Ascending aorta (tissue), 2 donors: ENCODE data around the gene RCOR3. TPM values are rescaled to one million over a fixed set of nuclear protein-coding genes. Genes with fewer than 3 reads are reported as not detected.

Source experiments
- DNase-seq, 2 donors: peaks; one replicate each; pipeline ENCODE4 v3.0.0-alpha.2; 2019; ENCODE audit warnings: low spot score in 2 of 2
- H3K27ac ChIP-seq, 2 donors: fragments of 200-600 bp; sonication (generic); one replicate each; pipeline ENCODE4 v1.5.1; 2016 to 2017; ENCODE audit warnings: mild to moderate bottlenecking in 1 of 2
- H3K27me3 ChIP-seq: fragments of 200-600 bp; sonication (generic); one replicate; pipeline ENCODE4 v1.5.1; 2017
- H3K36me3 ChIP-seq, 2 donors: fragments of 200-600 bp; sonication (generic); one replicate each; pipeline ENCODE4 v1.5.1; 2016
- H3K4me1 ChIP-seq, 2 donors: fragments of 200-600 bp; sonication (generic); one replicate each; pipeline ENCODE4 v1.5.1; 2016 to 2017; ENCODE audit warnings: mild to moderate bottlenecking in 1 of 2
- H3K4me3 ChIP-seq, 2 donors: fragments of 200-600 bp; sonication (generic); one replicate each; pipeline ENCODE4 v1.5.1; 2016 to 2017; ENCODE audit warnings: mild to moderate bottlenecking in 1 of 2
- H3K9me3 ChIP-seq, 2 donors: fragments of 200-600 bp; sonication (generic); one replicate each; pipeline ENCODE4 v1.5.1; 2016
- CTCF ChIP-seq, 3 experiments: fragments of 200-600 bp in 2 of 3; fragments of 450-650 bp in 1 of 3; sonication (generic) in 2 of 3; IDR thresholded peaks; one replicate each; pipeline ENCODE4 v1.5.1; 2016 to 2019; ENCODE audit warnings: antibody characterized with exemption in 3 of 3, mild to moderate bottlenecking in 1 of 3, moderate library complexity in 1 of 3
- intact Hi-C: fragments of 100-400 bp; cut with DNase I; formaldehyde crosslinking; loops from one replicate; pipeline ENCODE4 v1.15.1; 2023
- total RNA-seq: library from RNA; depleted of rRNA; stranded (reverse); fragments of >200 nt; gene quantifications from one replicate; pipeline ENCODE4 v1.1.0, GENCODE V29; 2016

RCOR3 gene
- total RNA-seq, 1 donor from 2014 or later: 10.3 TPM

GRCh38 chr1:211355873-211356272 lies 96.7 kb downstream of the RCOR3 start:
- DNase-seq: no peak
- no peaks in the 10 kb centered on the region for H3K9me3 ChIP-seq
- no peak overlapping the region for H3K4me3 ChIP-seq
- no peak overlapping the region for H3K27ac ChIP-seq
- TF ChIP-seq CTCF (IDR thresholded peaks at IDR 0.05): no peak
- peaks cover 0 to 17% of the 10 kb centered on the region in 2 donors for H3K4me1 ChIP-seq
- peaks cover 24 to 29% of the 10 kb centered on the region in 2 donors for H3K36me3 ChIP-seq
- no peaks in the 10 kb centered on the region for H3K27me3 ChIP-seq
- intact Hi-C loops: loop anchor here (2.0 kb wide), 1 partner anchor 27 kb away; no protein-coding TSS in a partner anchor

GRCh38 chr1:211356723-211357407 lies 97.7 kb downstream of the RCOR3 start:
- no peak for DNase-seq
- intact Hi-C loops: loop anchor here (2.0 kb wide), 1 partner anchor 28 kb away; no protein-coding TSS in a partner anchor
- H3K27me3 ChIP-seq: no peaks in the 10 kb centered on the region
- TF ChIP-seq CTCF (IDR thresholded peaks at IDR 0.05): no peak
- H3K27ac ChIP-seq: peak overlapping the region; percentile 41 to 56
- no peak overlapping the region for H3K4me3 ChIP-seq
- H3K9me3 ChIP-seq: no peaks in the 10 kb centered on the region
- peaks cover 0 to 17% of the 10 kb centered on the region in 2 donors for H3K4me1 ChIP-seq
- H3K36me3 ChIP-seq: peaks cover 31 to 36% of the 10 kb centered on the region in 2 donors

- Histone ChIP-seq H3K9me3 (no peaks in the 10 kb centered on the region), H3K27me3 (no peaks in the 10 kb centered on the region), H3K27ac (peak overlapping the region in 1 of 2 donors; percentile 76), H3K4me1 (peaks cover 0 to 17% of the 10 kb centered on the region in 2 donors), H3K36me3 (peaks cover 35 to 39% of the 10 kb centered on the region in 2 donors), H3K4me3 (no peak overlapping the region)
- no peak for TF ChIP-seq CTCF (IDR thresholded peaks at IDR 0.05)
- DNase-seq: no peak
- intact Hi-C loops: no loop called here
These were observed 99.5 kb downstream of the RCOR3 start for GRCh38 chr1:211358685-211359084.

GRCh38 chr1:211359876-211360275 lies 100.7 kb downstream of the RCOR3 start:
- Histone ChIP-seq H3K36me3 (peaks cover 27 to 32% of the 10 kb centered on the region in 2 donors), H3K4me1 (peaks cover 0 to 17% of the 10 kb centered on the region in 2 donors), H3K4me3 (no peak overlapping the region), H3K27ac (peak overlapping the region; percentile 44 to 76), H3K27me3 (no peaks in the 10 kb centered on the region), H3K9me3 (no peaks in the 10 kb centered on the region)
- DNase-seq: no peak
- TF ChIP-seq CTCF (IDR thresholded peaks at IDR 0.05): no peak
- intact Hi-C loops: no loop called here

- peaks cover 37 to 39% of the 10 kb centered on the region in 2 donors for H3K36me3 ChIP-seq
- TF ChIP-seq CTCF (IDR thresholded peaks at IDR 0.05): no peak
- no peak for DNase-seq
- peak overlapping the region in 1 of 2 donors; percentile 57 for H3K27ac ChIP-seq
- intact Hi-C loops: no loop called here
- no peaks in the 10 kb centered on the region for H3K27me3 ChIP-seq
- H3K9me3 ChIP-seq: no peaks in the 10 kb centered on the region
- no peak overlapping the region for H3K4me3 ChIP-seq
- peaks cover 0 to 17% of the 10 kb centered on the region in 2 donors for H3K4me1 ChIP-seq
These were observed 102.0 kb downstream of the RCOR3 start for GRCh38 chr1:211361202-211361601.

Other genes with a start within 250 kb of the RCOR3 start
- not detected for gene KCNH1, start 125.2 kb upstream of the RCOR3 start, total RNA-seq
- 3.9 TPM for gene TRAF5, start 67.5 kb downstream of the RCOR3 start, total RNA-seq
- gene RD3, start 232.8 kb downstream of the RCOR3 start, total RNA-seq: not detected